ENCODE measurements around the gene COL6A5. TPM values are rescaled to one million over a fixed set of nuclear protein-coding genes. Genes with fewer than 3 reads are reported as not detected.

COL6A5 gene
- total and polyA plus RNA-seq, 2 donors (not counting 3 experiments of a cell fraction or from before 2014, with no cell fraction given), result not detected

GRCh38 chr3:130384476-130385025, 39.1 kb downstream of the COL6A5 start:
- Histone ChIP-seq H3K9me3 (replicated peaks; ENCODE audit: control insufficient read depth, insufficient read depth, low read length) (no peaks in the 10 kb centered on the region), H3K4me3 (replicated peaks in 1 of 3; ENCODE audit: insufficient read depth in 1 of 3, low read depth in 1 of 3, low read length in 3 of 3) (no peak overlapping the region), H3K4me1 (ENCODE audit: control insufficient read depth, extremely low read depth, insufficient read depth, low read length) (no peaks in the 10 kb centered on the region), H3K9ac (replicated peaks; ENCODE audit: extremely low read depth, insufficient read depth, low read length) (no peak overlapping the region), H3K4me2 (ENCODE audit: insufficient read depth, low read length) (no peak overlapping the region), H3K27ac (ENCODE audit: insufficient read depth, low read depth, low read length) (no peak overlapping the region), H3K9me1 (replicated peaks; ENCODE audit: control insufficient read depth, extremely low read depth, insufficient read depth, low read length) (no peaks in the 10 kb centered on the region), H3K79me2 (ENCODE audit: control insufficient read depth, insufficient read depth, low read length) (no peaks in the 10 kb centered on the region), H3K27me3 (ENCODE audit: control insufficient read depth in 2 of 2, insufficient read depth in 2 of 2, low read length in 2 of 2) (peaks cover 0 to 2% of the 10 kb centered on the region in 2 experiments), H2AFZ (ENCODE audit: low read depth, low read length) (no peak overlapping the region), H3K36me3 (ENCODE audit: control insufficient read depth in 2 of 2, extremely low read depth in 1 of 2, insufficient read depth in 2 of 2, low read length in 2 of 2) (no peaks in the 10 kb centered on the region), H4K20me1 (replicated peaks; ENCODE audit: control insufficient read depth, extremely low read depth, insufficient read depth, low read length) (no peaks in the 10 kb centered on the region)
- FAIRE-seq, result no peak
- BruUV-seq (replicated peaks), result no TSS peak
- ChIA-PET CTCF (no interaction called here), POLR2A (no interaction called here)
- intact Hi-C loops (cut with micrococcal nuclease), result no loop called here
- dilution Hi-C loops (cut with MboI; ENCODE audit: extremely low pct_ligation_motif_present, low sequenced_read_pairs), result no loop called here
- DNase-seq (ENCODE audit: low read depth, low spot score), result no peak
- TF ChIP-seq JUN (IDR thresholded peaks at IDR 0.05; ENCODE audit: borderline replicate concordance, insufficient read depth, insufficient read length, low read depth) (no peak), EZH2 (IDR thresholded peaks at IDR 0.05; ENCODE audit: borderline replicate concordance, low read depth, low read length, severe bottlenecking) (no peak), POLR2A (IDR thresholded peaks at IDR 0.05; ENCODE audit: low read depth, low read length) (no peak), GATA2 (IDR thresholded peaks at IDR 0.05; ENCODE audit: insufficient read depth, insufficient read length, low read depth, low read length) (no peak), MYC (IDR thresholded peaks at IDR 0.05; ENCODE audit: low read depth, low read length) (no peak), FOS (IDR thresholded peaks at IDR 0.05; ENCODE audit: borderline replicate concordance, insufficient read depth, low read length) (no peak), MAX (IDR thresholded peaks at IDR 0.05; ENCODE audit: insufficient read depth, insufficient read length) (no peak)
- TF ChIP-seq, protein P1, sequence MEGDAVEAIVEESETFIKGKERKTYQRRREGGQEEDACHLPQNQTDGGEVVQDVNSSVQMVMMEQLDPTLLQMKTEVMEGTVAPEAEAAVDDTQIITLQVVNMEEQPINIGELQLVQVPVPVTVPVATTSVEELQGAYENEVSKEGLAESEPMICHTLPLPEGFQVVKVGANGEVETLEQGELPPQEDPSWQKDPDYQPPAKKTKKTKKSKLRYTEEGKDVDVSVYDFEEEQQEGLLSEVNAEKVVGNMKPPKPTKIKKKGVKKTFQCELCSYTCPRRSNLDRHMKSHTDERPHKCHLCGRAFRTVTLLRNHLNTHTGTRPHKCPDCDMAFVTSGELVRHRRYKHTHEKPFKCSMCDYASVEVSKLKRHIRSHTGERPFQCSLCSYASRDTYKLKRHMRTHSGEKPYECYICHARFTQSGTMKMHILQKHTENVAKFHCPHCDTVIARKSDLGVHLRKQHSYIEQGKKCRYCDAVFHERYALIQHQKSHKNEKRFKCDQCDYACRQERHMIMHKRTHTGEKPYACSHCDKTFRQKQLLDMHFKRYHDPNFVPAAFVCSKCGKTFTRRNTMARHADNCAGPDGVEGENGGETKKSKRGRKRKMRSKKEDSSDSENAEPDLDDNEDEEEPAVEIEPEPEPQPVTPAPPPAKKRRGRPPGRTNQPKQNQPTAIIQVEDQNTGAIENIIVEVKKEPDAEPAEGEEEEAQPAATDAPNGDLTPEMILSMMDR (IDR thresholded peaks at IDR 0.05; ENCODE audit: extremely low read depth in 1 of 2, insufficient read depth in 1 of 2, low read depth in 1 of 2, low read length in 2 of 2), result no peak

Measured in endothelial cell of umbilical vein (primary cell).